GM19397 (cell line): ENCODE measurements around the gene SUPT6H.
"Not testable (repeated sequence)": the region's sequence is repeated elsewhere in the genome, so short reads cannot be mapped to it uniquely, and the experiment has no call there.

Experiments used
- ATAC-seq: cut with Tn5 transposase; IDR thresholded peaks from one replicate; pipeline ENCODE4 v1.9.1; 2021; ENCODE audit warnings: mild to moderate bottlenecking, moderate library complexity; ENCODE audit not compliant: unreplicated experiment

SUPT6H gene

GRCh38 chr17:28735242-28735722 lies 73.3 kb downstream of the SUPT6H start:
- ATAC-seq = no peak

- ATAC-seq = not testable (repeated sequence)
These were observed 74.1 kb downstream of the SUPT6H start for GRCh38 chr17:28735913-28736769.

- ATAC-seq = no peak
These were observed 75.3 kb downstream of the SUPT6H start for GRCh38 chr17:28737316-28737715.

- peak; percentile 58 for ATAC-seq
These were observed 76.0 kb downstream of the SUPT6H start for GRCh38 chr17:28737770-28738679.

GRCh38 chr17:28738680-28739384 lies 76.8 kb downstream of the SUPT6H start:
- ATAC-seq = no peak

GRCh38 chr17:28740406-28741357 lies 78.7 kb downstream of the SUPT6H start:
- no peak for ATAC-seq

- ATAC-seq = no peak
These were observed 79.6 kb downstream of the SUPT6H start for GRCh38 chr17:28741358-28742349.

- peak; percentile 68 for ATAC-seq
These were observed 81.5 kb downstream of the SUPT6H start, which contains the start of gene TRAF4 for GRCh38 chr17:28743243-28744103. Gene TRAF4, plus strand, starts transcription at chr17:28744011. Its CDS starts 102 bp downstream, at chr17:28744113.

GRCh38 chr17:28744104-28744971 lies 82.3 kb downstream of the SUPT6H start:
- ATAC-seq = peak; percentile 33

- no peak for ATAC-seq
These were observed 83.2 kb downstream of the SUPT6H start for GRCh38 chr17:28744972-28745785.

GRCh38 chr17:28745786-28746411 lies 83.9 kb downstream of the SUPT6H start:
- no peak for ATAC-seq

- no peak for ATAC-seq
These were observed 84.6 kb downstream of the SUPT6H start for GRCh38 chr17:28746611-28747050.

- ATAC-seq = no peak
These were observed 85.2 kb downstream of the SUPT6H start for GRCh38 chr17:28747051-28747691.
